HG02943 (cell line): Measurements from ENCODE around the gene GBF1.

Source experiments
- ATAC-seq: cut with Tn5 transposase; IDR thresholded peaks from one replicate; pipeline ENCODE4 v1.9.1; 2021; ENCODE audit warnings: mild to moderate bottlenecking, low read depth, moderate library complexity; ENCODE audit not compliant: unreplicated experiment

GBF1 gene

DNA sequence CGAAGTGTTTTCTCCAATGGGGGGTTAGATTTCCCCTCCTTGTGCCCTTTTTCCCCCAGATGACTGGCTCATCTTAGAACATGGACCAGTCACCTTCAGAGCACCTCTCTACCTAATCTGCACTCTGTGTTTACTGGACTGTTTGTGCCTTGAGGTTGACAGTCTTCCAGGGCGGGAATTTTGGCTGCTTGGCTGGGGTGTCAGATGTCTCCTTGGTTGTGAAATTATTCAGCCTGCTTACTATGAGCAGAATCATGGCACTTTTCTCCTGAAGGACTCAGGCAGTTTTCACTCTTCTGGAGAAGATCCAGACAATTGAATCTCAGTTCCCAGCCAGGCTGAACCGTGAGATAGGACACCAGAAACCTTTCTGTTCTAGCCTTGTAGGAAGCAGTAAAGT lies 89.9 kb downstream of the GBF1 start:
- ATAC-seq, result no peak

GRCh38 chr10:102341038-102341688 lies 95.8 kb downstream of the GBF1 start:
- no peak for ATAC-seq

- ATAC-seq, result no peak
Observed at GRCh38 chr10:102342458-102342857, 97.1 kb downstream of the GBF1 start.

DNA sequence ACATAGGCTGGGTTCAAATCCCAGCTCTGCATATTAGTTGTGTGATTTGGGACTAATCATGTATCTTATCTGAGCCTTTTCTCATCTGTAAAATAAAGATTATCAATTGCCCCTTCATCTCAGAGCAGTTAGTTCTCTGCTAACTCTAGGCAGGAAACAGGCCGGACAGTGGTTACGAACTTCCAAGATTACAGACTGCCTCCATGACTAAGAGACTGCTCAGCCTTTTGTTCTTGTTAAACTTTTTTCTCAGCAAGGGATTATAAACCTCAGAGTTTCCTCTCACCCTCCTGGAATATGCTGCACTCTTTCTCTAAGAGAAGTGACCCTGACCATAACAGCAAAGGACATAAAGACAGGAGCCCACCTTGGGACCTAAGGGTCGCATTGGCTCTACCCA lies 97.6 kb downstream of the GBF1 start:
- no peak for ATAC-seq

GRCh38 chr10:102344067-102344466 lies 98.7 kb downstream of the GBF1 start:
- no peak for ATAC-seq

DNA sequence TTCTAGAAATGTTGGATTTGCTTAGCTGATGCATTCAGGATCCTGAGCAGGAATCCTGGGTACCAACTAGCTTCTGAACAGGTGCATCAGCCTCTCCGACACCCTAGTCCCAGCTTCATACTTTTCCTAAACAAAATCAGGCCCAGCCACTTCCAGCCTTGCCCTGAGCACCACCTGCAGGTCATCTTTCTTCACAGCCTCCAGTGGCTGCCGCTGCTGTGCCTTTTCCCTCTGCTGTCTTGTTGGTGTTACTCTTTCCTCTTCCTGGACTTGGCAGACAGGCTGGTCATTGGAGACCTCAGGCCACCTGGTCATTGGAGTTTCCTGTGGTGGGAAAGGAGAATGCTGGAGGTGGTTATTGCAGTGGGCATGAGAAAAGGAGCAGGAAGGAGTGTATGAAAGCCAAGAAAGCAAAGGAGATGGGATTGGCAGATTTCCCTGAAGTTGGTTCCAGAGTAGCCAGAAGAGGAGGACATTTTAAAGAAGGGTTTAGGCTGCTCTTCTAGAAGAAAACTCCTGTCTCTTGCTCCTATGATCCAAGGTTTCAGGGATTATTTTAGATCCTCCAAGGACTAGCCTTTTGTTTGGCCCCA lies 102.0 kb downstream of the GBF1 start:
- no peak for ATAC-seq

DNA sequence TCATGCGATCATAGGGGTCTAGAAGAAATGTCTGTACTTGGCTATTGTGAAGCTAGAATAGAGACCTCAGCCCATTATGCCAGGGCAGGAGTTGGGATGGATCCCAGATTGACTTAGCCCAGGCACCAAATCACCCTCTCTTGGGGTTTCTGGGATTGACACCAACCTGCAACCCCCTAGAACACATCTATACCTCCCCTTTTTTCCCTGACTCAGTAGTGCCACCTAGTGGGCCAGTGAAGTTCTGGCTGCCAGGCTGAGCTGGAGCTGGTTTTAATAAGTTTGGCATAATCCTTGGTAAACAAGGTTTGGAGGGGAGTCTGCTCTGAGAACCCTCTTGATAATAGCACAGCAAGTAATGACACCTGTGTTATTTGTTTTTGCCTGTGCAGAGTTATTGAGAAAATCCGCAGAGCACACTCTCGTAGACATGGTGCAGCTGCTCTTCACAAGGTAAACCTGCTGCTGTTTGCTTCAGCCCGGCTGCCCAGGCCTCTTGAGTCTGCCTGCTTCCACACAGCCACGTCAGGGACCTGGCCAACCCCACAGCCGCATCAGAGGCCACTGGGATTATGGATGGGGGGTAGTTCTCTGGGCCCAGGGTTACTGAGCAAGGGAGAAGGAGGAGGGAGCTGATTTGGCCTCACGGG lies 106.9 kb downstream of the GBF1 start:
- ATAC-seq, result no peak

DNA sequence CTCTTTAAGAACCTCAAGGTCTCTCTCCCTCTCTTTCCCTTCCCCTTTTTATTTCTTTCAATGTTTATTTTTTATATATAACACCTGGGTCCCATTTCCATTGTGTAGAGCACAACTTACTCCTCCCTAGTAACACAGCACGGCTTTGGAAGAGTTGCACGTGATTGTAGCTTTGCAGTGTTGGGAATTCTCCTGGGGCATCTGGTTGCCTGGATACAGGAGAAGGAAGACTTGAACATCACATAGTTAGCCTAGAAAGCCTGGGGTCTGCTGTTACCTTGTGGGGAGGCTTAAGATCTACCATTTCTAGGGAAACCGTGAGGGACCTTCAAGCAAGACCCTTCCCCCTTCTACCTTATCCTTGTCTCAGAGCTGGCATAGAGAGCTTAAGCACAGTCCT lies 109.1 kb downstream of the GBF1 start:
- ATAC-seq, result no peak

DNA sequence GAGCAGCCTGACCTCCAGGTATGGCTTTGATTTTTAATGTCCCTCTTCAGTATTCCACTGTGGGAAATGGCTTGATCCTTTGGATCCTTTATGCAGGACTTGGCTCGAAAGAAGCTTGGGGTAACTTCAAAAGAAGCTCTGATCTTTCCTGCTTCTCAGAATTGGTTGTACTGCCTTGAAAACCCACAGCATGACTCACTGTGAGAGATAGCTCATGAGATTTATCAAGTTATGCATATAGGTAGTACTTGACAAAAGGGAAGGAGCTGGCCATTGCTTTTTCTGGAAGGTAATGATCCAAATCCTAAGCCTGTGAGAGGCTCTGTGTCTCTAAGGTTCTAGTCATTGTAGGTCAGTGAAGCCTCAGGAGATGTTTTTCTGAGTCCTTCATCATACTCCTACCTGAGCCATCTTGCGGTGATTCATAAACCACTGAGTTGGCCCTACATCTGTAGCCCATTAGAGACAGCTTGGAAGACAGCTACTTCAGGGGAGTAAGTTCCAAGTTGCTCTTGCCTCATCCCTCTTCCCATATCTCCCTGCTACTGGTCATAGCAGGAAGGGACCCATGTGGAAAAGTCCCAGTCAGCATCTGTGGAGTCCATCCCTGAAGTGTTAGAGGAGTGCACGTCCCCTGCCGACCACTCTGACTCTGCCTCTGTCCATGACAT lies 113.5 kb downstream of the GBF1 start:
- ATAC-seq, result no peak

DNA sequence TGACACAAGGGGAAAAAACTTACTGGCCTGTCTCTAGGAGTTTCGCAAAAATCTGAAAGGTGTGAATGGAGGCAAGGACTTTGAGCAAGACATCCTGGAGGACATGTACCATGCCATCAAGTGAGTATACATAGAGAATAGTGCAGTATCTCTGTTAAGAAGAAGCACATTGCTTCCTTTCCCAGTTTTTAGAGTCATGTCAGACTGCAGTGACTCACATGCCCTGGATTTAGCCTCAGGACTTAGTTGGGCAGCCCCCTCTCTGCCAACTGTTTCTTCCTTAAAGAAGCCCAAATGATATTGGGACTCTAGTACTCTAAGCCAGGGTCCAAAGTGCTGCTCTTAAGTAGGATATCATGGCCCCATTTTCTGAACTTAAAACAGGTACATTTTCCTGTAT lies 122.1 kb downstream of the GBF1 start:
- ATAC-seq, result no peak

DNA sequence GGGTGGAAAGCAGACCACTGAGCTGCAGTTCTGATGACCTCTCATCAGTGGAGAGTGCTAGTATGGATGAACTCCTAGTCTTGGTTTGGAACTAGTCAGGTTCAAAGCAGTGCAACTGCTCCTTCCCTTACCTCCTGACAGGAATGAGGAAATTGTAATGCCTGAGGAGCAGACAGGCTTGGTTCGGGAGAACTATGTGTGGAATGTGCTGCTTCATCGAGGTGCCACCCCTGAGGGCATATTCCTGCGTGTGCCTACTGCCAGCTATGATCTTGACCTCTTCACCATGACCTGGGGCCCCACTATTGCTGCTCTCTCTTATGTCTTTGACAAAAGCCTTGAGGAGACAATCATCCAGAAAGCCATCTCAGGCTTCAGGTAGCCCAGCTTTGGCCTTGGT lies 122.7 kb downstream of the GBF1 start:
- no peak for ATAC-seq

DNA sequence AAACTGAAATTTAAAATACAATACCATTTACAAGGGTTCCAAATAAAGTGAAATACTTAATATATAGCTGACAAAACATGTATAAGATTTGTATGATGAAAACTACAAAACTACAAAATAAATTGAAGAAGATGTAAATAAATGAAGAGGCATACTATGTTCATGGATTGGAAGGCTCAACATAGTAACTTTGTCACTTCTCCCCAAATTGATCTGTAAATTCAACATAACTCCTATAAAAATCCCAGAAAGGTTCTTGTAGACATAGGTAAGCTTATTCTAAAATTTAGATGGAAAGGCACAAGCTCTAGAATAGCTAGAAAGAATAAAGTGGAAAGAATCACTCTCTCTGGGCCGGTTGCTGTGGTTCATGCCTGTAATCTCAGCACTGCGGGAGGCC lies 126.0 kb downstream of the GBF1 start:
- ATAC-seq, result no peak

DNA sequence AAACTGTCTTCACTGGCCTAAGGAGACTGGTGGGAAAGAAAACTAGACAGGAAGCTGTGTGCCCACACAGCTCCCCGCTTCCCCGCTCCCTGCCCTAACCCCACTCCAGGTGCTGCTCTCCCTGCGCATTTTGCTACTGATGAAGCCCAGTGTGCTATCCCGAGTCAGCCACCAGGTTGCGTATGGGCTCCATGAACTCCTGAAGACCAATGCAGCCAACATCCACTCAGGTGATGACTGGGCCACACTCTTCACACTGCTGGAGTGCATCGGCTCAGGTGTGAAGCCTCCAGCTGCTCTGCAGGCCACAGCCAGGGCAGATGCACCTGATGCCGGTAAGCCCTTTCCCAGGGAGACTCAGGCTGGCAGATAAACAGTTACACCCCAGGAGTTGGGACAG lies 129.9 kb downstream of the GBF1 start:
- no peak for ATAC-seq

DNA sequence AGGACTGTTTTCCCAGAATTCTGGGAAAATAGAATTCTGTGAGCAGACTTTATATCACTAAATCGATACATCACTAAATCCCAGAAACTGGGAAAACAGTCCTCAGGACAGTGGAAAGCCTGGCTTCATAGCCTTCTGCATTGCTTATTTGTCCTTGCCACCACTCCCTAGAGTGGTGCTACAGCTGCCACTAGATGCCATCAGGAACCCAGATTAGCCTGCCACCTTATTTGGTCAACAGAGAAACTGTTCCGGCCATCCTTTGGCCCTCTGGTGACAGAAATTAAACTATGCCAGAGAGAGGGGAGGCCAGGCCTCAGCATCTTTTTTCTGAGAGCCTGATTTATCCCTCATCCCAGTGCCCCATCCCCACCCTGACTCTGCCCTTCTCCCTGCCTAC lies 130.5 kb downstream of the GBF1 start:
- ATAC-seq, result no peak

DNA sequence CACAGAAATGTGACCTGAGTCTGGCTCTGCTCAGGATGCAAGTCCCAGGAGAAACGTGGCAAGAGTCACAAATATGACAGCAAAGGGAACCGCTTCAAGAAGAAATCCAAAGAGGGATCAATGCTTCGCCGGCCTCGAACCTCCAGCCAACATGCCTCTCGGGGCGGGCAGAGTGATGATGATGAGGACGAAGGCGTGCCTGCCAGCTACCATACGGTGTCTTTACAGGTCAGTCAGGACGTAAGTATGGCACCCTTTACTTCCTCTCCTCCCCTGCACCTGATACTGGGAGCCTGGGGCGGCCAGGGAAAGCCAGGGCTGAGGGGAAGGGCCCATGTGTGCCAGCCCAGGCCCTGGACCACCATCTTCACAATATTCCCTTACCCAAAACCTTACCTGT lies 131.6 kb downstream of the GBF1 start:
- no peak for ATAC-seq

DNA sequence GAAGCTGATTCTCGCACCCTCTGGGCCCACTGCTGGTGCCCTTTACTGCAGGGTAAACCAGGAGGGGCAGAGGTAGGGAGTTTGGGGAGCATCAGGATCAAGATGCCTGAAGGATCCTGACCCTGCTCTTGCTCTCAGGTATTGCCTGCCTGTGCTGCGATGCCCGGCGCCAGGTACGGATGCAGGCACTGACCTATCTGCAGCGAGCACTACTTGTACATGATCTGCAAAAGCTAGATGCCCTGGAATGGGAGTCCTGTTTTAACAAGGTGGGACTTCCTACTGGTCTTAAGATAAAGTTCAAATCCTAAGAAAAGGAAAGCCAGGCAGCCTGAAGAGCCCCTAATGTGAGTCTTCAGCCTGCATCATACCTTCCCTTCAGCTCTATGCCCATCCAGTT lies 134.1 kb downstream of the GBF1 start:
- ATAC-seq, result no peak

GRCh38 chr10:102381983-102382382 lies 136.7 kb downstream of the GBF1 start:
- no peak for ATAC-seq

GRCh38 chr10:102382871-102383270 lies 137.5 kb downstream of the GBF1 start:
- no peak for ATAC-seq

DNA sequence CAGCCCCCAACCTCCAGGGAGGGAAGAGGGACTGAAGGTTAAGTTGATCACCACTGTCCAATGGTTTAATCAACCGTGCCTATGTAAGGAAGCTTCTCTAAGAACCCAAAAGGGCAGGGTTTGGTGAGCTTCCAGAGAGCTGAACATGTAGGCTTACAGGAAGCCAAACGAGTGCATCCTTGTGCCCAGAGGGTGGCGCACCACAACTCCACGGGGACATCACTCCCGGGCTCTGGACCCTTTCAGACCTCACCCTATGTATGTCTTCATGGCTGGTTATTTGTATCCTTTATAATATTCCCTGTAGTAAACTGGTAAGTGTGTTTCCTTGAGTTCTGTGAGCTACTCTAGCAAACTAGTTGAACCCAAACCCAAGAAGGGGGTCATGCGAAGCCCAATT lies 138.7 kb downstream of the GBF1 start:
- no peak for ATAC-seq

- no peak for ATAC-seq
Observed at GRCh38 chr10:102384606-102385429, 139.5 kb downstream of the GBF1 start.

GRCh38 chr10:102389894-102390293 lies 144.6 kb downstream of the GBF1 start:
- no peak for ATAC-seq
